Adrenal gland (tissue), 5 donors: ENCODE measurements around the gene MRPL36.

ENCODE experiments used
- POLR2A ChIP-seq, 2 donors: fragments of 450-650 bp; IDR thresholded peaks; one replicate each; pipeline ENCODE4 v1.6.1; 2017; ENCODE audit warnings: antibody characterized with exemption in 2 of 2, mild to moderate bottlenecking in 2 of 2, moderate library complexity in 1 of 2
- TF ChIP-seq, protein P1 (sequence below), 6 experiments: fragments of 450-650 bp in 4 of 6; fragments of 200-600 bp in 2 of 6; sonication (generic) in 1 of 6; IDR thresholded peaks; 1 replicate in 5 of 6; 2 replicates in 1 of 6; pipeline versions ENCODE4 v1.5.1 to v1.8.0; 2016 to 2021; ENCODE audit warnings: antibody characterized with exemption in 6 of 6, mild to moderate bottlenecking in 2 of 6, moderate library complexity in 1 of 6
- donor health status: DM: no; HTN: no; CAD: no.

GRCh38 chr5:1750469-1750868, 49.2 kb downstream of the MRPL36 start:
- no peak for TF ChIP-seq POLR2A (IDR thresholded peaks at IDR 0.05)
- TF ChIP-seq, protein P1, sequence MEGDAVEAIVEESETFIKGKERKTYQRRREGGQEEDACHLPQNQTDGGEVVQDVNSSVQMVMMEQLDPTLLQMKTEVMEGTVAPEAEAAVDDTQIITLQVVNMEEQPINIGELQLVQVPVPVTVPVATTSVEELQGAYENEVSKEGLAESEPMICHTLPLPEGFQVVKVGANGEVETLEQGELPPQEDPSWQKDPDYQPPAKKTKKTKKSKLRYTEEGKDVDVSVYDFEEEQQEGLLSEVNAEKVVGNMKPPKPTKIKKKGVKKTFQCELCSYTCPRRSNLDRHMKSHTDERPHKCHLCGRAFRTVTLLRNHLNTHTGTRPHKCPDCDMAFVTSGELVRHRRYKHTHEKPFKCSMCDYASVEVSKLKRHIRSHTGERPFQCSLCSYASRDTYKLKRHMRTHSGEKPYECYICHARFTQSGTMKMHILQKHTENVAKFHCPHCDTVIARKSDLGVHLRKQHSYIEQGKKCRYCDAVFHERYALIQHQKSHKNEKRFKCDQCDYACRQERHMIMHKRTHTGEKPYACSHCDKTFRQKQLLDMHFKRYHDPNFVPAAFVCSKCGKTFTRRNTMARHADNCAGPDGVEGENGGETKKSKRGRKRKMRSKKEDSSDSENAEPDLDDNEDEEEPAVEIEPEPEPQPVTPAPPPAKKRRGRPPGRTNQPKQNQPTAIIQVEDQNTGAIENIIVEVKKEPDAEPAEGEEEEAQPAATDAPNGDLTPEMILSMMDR (IDR thresholded peaks at IDR 0.05), result no peak
